CD14-positive monocyte (primary cell): ENCODE measurements around the gene CA6. TPM values are rescaled to one million over a fixed set of nuclear protein-coding genes. Genes with fewer than 3 reads are reported as not detected.

ENCODE experiments used
- DNase-seq, 3 donors: peaks; one replicate each; pipeline ENCODE4 v3.0.0-alpha.2; 2011 to 2022
- H2AFZ ChIP-seq: 2 replicates; pipeline ENCODE4 v1.6.0; 2012; ENCODE audit warnings: mild to moderate bottlenecking, low read depth, low read length, inconsistent platforms; ENCODE audit not compliant: insufficient read depth, poor library complexity, severe bottlenecking
- H3K27ac ChIP-seq, 2 donors: 1 replicate in 1 of 2; 2 replicates in 1 of 2; pipeline ENCODE4 v1.5.1; 2012 to 2013; ENCODE audit warnings: low read length in 2 of 2, control low read depth in 1 of 2, inconsistent platforms in 1 of 2, low read depth in 1 of 2, mild to moderate bottlenecking in 1 of 2
- H3K27me3 ChIP-seq, 2 donors: one replicate each; pipeline versions ENCODE4 v1.6.0 to v1.6.1; 2011 to 2013; ENCODE audit warnings: low read length in 2 of 2; ENCODE audit not compliant: control insufficient read depth in 2 of 2, insufficient read depth in 2 of 2
- H3K36me3 ChIP-seq, 2 donors: replicated peaks in 1 of 2; 1 replicate in 1 of 2; 2 replicates in 1 of 2; pipeline versions ENCODE4 v1.5.1 to v1.6.1; 2012 to 2013; ENCODE audit warnings: low read length in 2 of 2, control low read depth in 1 of 2, inconsistent platforms in 1 of 2, mild to moderate bottlenecking in 1 of 2; ENCODE audit not compliant: insufficient read depth in 2 of 2, control insufficient read depth in 1 of 2
- H3K4me1 ChIP-seq, 2 donors: 1 replicate in 1 of 2; 2 replicates in 1 of 2; pipeline versions ENCODE4 v1.5.1 to v1.6.1; 2012 to 2013; ENCODE audit warnings: low read length in 2 of 2, control low read depth in 1 of 2, inconsistent platforms in 1 of 2, mild to moderate bottlenecking in 1 of 2, moderate library complexity in 1 of 2; ENCODE audit not compliant: insufficient read depth in 2 of 2, control insufficient read depth in 1 of 2
- H3K4me2 ChIP-seq: replicated peaks from 2 replicates; pipeline ENCODE3; 2012; ENCODE audit warnings: low read length, moderate library complexity, mild to moderate bottlenecking; ENCODE audit not compliant: poor library complexity, severe bottlenecking; ENCODE audit errors: extremely low read depth
- H3K4me3 ChIP-seq, 3 experiments: fragments of 200-600 bp in 1 of 3; sonication (generic) in 1 of 3; replicated peaks in 1 of 3; 1 replicate in 2 of 3; 2 replicates in 1 of 3; pipeline ENCODE4 v1.5.1; 2011 to 2013; ENCODE audit warnings: low read length in 3 of 3, mild to moderate bottlenecking in 3 of 3, control low read depth in 2 of 3, low read depth in 2 of 3, inconsistent platforms in 1 of 3, moderate library complexity in 1 of 3
- H3K79me2 ChIP-seq: 2 replicates; pipeline ENCODE4 v1.6.0; 2012; ENCODE audit warnings: mild to moderate bottlenecking, control low read depth, inconsistent platforms, low read length, moderate library complexity; ENCODE audit not compliant: insufficient read depth
- H3K9ac ChIP-seq: 2 replicates; pipeline ENCODE4 v1.6.0; 2017; ENCODE audit warnings: low read length, mild to moderate bottlenecking; ENCODE audit not compliant: insufficient read depth, poor library complexity, severe bottlenecking
- H3K9me3 ChIP-seq, 2 donors: replicated peaks in 1 of 2; 1 replicate in 1 of 2; 2 replicates in 1 of 2; pipeline versions ENCODE4 v1.5.1 to v1.6.1; 2012 to 2013; ENCODE audit warnings: low read length in 2 of 2, control low read depth in 1 of 2; ENCODE audit not compliant: control insufficient read depth in 1 of 2, insufficient read depth in 1 of 2
- H4K20me1 ChIP-seq: 2 replicates; pipeline ENCODE4 v1.6.0; 2012; ENCODE audit warnings: mild to moderate bottlenecking, low read length, control low read depth, moderate library complexity; ENCODE audit not compliant: insufficient read depth
- H3K27ac Mint-ChIP-seq, 7 donors: one replicate each; pipeline ENCODE4 v1.8.0; 2020; ENCODE audit warnings: mild to moderate bottlenecking in 7 of 7, mixed read lengths in 7 of 7, moderate library complexity in 6 of 7, inconsistent platforms in 2 of 7
- H3K27me3 Mint-ChIP-seq, 3 donors: one replicate each; pipeline ENCODE4 v1.8.0; 2021 to 2022; ENCODE audit warnings: low read depth in 3 of 3, mild to moderate bottlenecking in 3 of 3, mixed read lengths in 3 of 3, moderate library complexity in 3 of 3, inconsistent platforms in 1 of 3
- H3K36me3 Mint-ChIP-seq, 2 donors: one replicate each; pipeline ENCODE4 v1.8.0; 2020; ENCODE audit warnings: mixed read lengths in 2 of 2, inconsistent platforms in 1 of 2, mild to moderate bottlenecking in 1 of 2
- H3K4me1 Mint-ChIP-seq: one replicate; pipeline ENCODE4 v1.8.0; 2020; ENCODE audit warnings: mild to moderate bottlenecking, mixed read lengths
- H3K4me3 Mint-ChIP-seq, 2 donors: one replicate each; pipeline ENCODE4 v1.8.0; 2020; ENCODE audit warnings: mild to moderate bottlenecking in 2 of 2, mixed read lengths in 2 of 2, moderate library complexity in 1 of 2
- H3K9me3 Mint-ChIP-seq, 7 donors: one replicate each; pipeline ENCODE4 v1.8.0; 2020 to 2022; ENCODE audit warnings: mixed read lengths in 7 of 7, mild to moderate bottlenecking in 6 of 7, moderate library complexity in 6 of 7, inconsistent platforms in 2 of 7
- CTCF ChIP-seq: fragments of 200-600 bp; IDR thresholded peaks from one replicate; pipeline ENCODE4 v1.8.0; 2022; ENCODE audit warnings: antibody characterized with exemption, mild to moderate bottlenecking
- WGBS: methylation state at CpG from one replicate; pipeline ENCODE4 v1.1.5; 2013; ENCODE audit warnings: missing lambda C conversion rate; ENCODE audit not compliant: insufficient coverage; 5-methylcytosine and 5-hydroxymethylcytosine counted together
- intact Hi-C, 2 donors: fragments of 100-400 bp; cut with micrococcal nuclease; formaldehyde crosslinking; loops; one replicate each; pipeline versions ENCODE4 v1.15.0 to v1.15.1; 2023
- polyA plus RNA-seq, 3 donors: library from polyadenylated mRNA; depleted of rRNA in 1 of 3; unstranded in 2 of 3; stranded (reverse) in 1 of 3; fragments of 300-500 nt in 2 of 3; fragments of >200 nt in 1 of 3; fragmentation: Illumina TruSeq in 2 of 3; gene quantifications; 1 replicate in 2 of 3; 2 replicates in 1 of 3; pipeline ENCODE4 v1.2.3, GENCODE V29; 2012 to 2021

The CA6 gene
- polyA plus RNA-seq, 3 donors, result not detected

DNA sequence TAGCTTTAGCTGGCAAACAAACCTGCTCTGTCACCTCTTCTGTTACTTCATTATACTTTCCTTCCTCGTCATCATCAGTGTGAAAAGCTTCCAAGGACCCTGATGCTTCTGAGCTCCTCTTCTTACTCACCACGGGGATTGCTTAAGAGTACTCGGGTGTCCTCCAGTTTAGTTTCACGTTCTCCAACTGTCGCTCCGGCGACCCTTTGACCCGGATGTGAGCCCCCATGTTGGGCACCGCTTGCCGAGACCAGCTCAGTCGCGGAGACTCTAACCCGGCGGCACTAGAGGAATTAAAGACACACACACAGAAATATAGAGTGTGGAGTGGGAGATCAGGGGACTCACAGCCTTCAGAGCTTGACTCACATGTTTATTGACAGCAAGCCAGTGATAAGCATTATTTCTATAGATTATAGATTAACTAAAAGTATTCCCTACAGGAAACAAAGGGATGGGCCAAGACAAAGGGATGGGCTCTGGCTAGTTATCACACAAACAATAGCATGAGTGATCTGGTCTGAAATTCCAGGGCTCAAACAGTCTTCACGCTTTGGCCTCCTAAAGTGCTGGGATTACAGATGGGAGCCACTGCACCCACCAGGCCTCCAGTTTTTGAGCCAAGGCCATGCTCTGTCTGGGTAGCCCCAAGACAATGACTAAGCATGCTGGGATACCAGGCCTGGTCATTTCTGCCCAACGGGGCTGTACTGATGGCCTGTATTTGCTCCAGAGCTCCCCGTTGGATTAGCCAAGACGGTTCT is 37.1 kb upstream of the CA6 start:
- H3K4me1 Mint-ChIP-seq, result peaks cover 27% of the 10 kb centered on the region
- peak overlapping the region; percentile 77 to 93 for H3K4me3 Mint-ChIP-seq
- WGBS, result 16% methylated on average over 14 of the region's 18 CpGs
- DNase-seq, result peak; percentile 65 to 89 (median 75)
- Histone ChIP-seq H3K9ac (no peak overlapping the region), H3K4me2 (peak overlapping the region; percentile 50), H3K79me2 (no peaks in the 10 kb centered on the region), H2AFZ (peak overlapping the region; percentile 59), H3K27ac (peak overlapping the region in 1 of 2 donors; percentile 36), H3K4me1 (peaks cover 6 to 17% of the 10 kb centered on the region in 2 donors), H3K9me3 (no peaks in the 10 kb centered on the region), H4K20me1 (no peaks in the 10 kb centered on the region), H3K36me3 (no peaks in the 10 kb centered on the region), H3K27me3 (no peaks in the 10 kb centered on the region), H3K4me3 (peak overlapping the region in 2 of 3 experiments; percentile 17 to 54)
- no peak for TF ChIP-seq CTCF
- peaks cover 0 to 5% (median 0%) of the 10 kb centered on the region in 7 donors for H3K9me3 Mint-ChIP-seq
- H3K27me3 Mint-ChIP-seq, result peaks cover 2 to 6% (median 2%) of the 10 kb centered on the region in 3 donors
- peak overlapping the region; percentile 62 to 92 (median 89) for H3K27ac Mint-ChIP-seq
- no peaks in the 10 kb centered on the region for H3K36me3 Mint-ChIP-seq
- intact Hi-C loops, result loop anchor here in 1 of 2 donors (5.0 kb wide), 1 partner anchor 36 kb away; no protein-coding TSS in a partner anchor

DNA sequence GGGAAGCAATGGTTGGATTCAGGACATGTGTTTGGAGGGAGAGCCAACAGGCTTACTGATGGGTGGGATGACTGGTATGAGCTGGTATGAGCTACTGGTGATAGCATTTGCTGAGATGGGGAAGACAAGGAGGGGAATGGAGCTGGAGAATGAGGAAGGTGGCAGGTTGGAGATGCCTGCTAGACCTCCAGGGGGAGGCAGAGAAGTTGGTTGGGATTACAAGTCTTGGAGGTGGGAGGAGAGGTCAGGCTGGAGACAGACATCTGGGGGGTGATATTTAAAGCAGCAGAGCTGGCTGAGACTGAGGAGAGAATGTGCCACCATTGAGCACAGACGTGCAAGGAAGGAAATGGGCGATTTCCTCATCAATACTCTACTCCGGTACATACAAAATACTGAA is 35.3 kb upstream of the CA6 start:
- H3K4me2 ChIP-seq, result no peak overlapping the region
- no peaks in the 10 kb centered on the region for H3K79me2 ChIP-seq
- Mint-ChIP-seq H3K36me3 (no peaks in the 10 kb centered on the region), H3K9me3 (peaks cover 0 to 5% (median 0%) of the 10 kb centered on the region in 7 donors), H3K27ac (peak overlapping the region in 1 of 7 donors; percentile 21), H3K27me3 (peaks cover 0 to 6% (median 2%) of the 10 kb centered on the region in 3 donors), H3K4me3 (no peak overlapping the region), H3K4me1 (peaks cover 27% of the 10 kb centered on the region)
- no peak overlapping the region for H3K27ac ChIP-seq
- intact Hi-C loops, result no loop called here
- no peaks in the 10 kb centered on the region for H3K36me3 ChIP-seq
- DNase-seq, result peak in 1 of 3 donors; percentile 14
- H3K9me3 ChIP-seq, result no peaks in the 10 kb centered on the region
- peaks cover 6 to 17% of the 10 kb centered on the region in 2 donors for H3K4me1 ChIP-seq
- whole genome bisulfite sequencing, result no CpG with 5 or more reads among the region's 3 CpGs
- H2AFZ ChIP-seq, result no peak overlapping the region
- no peak overlapping the region for H3K9ac ChIP-seq
- TF ChIP-seq CTCF, result peak; percentile 15
- no peaks in the 10 kb centered on the region for H4K20me1 ChIP-seq
- no peak overlapping the region for H3K4me3 ChIP-seq
- H3K27me3 ChIP-seq, result no peaks in the 10 kb centered on the region
